Measurements from ENCODE around the gene TCF19.

The TCF19 gene

DNA sequence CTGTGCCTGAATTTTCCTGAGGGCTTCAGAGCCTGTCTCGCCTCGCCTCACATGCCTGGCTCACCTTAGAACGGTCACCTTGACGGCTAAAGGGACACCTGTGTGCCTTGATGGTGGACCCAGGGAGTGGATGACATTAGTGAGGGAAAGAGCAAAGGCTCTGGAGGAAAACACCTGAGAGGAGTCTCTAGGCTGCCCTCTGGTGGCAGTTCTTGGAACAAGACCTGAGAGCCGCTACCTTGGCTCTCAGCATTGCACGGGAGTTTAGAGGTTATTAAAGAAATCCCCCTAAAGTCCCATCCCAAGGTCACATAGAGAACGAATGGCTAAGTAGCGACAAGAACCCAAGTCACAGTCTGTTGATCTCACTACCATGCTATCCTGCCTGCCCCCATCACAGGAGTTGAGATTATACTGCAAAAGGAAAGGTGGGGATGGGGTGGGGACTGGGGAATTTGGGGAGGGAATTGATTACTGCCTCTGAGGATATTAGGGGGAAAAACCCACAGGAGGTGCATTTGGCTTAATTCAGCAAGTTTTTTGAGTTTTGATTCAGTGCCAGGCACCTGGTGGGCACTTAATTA, 30.2 kb upstream of the TCF19 start:
- DNase-seq (ENCODE audit: low spot score), result no peak

DNA sequence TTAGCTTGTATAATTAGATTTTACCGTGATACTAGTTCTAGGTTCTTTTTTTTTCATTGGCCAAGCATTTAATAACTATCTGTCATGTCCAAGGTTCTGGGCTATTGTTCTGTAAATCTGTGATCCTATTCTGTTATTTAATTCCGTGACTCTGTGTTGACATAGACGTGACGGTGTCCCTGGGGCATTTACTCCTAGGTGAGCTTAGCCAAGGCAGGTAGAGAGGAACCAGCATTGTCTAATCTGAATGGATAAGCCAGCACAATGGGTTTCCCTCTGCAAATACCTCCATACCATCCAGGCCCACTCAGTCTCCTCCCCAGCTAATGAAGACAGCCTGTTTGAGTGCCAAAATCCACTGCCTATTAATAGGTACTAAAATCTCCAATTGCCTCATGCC, 29.3 kb upstream of the TCF19 start:
- no peak for DNase-seq (ENCODE audit: low spot score)

DNA sequence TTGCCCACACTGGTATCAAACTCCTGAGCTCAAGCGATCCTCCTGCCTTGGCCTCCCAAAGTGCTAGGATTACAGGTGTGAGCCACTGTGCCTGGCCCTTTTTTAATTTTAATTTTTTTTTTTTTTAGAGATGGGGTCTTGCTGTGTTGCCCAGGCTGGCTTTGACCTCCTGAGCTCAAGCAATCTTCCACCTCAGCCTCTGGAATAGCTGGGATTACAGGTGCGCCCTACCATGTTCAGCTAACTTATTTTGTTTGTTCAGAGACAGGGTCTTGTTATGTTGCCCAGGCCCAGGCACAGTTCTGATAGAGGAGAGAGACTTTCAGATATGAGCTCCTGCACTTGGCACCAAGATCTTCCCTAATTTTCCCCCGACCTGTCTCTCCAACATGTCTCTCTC, 27.6 kb upstream of the TCF19 start:
- no peak for DNase-seq (ENCODE audit: low spot score)

DNA sequence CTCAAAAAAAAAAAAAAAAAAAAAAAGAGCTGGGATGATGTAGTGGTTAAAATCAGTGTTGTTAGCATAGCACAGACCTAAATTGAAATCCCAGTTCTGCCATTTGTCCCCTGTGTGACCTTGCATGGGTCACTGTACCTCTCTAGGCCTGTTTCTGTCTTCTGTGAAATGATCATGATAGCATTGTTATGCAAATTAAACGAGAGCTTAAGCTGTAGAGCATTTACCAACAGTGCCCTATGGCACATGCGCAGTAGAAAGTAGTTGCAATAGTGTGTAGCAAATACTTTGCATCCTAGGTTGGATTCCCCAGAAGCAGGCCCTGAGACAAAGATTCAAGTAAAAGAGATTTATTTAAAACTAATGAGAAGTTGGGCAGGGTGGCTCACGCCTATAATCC, 26.8 kb upstream of the TCF19 start:
- no peak for DNase-seq (ENCODE audit: low spot score)

DNA sequence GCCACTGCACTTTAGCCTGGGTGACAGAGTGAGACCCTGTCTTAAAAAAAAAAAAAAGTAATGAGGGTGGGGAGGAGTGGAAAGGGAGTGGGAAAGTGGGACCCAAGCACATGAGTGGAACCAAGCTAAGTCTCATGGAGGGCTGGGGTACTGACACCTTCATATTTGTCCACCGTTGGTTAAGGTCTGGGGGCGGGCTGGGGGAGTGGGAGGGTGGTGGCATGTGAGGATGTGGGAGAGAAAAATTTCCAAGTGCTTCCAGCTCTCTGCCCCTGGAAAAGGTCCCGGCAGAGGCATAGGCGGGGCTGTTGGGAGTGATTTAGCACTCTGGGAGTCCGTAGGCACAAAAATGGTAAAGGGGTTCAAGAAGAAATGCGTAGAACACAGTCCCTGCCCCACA, 25.6 kb upstream of the TCF19 start:
- DNase-seq (ENCODE audit: low spot score), result no peak

DNA sequence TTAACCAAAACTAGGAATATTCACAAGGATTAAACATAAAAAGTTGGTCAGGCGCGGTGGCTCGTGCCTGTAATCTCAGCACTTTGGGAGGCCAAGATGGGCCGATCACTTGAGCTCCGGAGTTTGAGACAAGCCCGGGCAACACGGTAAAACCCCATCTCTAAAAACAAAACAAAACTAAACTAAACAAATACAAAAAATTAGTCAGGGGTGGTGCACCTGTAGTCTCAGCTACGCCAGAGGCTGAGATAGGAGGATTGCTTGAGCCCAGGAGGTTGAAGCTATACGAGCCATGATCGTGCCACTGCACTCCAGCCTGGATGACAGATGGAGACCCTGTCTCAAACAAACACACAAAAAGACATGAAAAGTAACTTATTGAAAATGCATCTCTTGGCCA, 22.7 kb upstream of the TCF19 start:
- no peak for DNase-seq (ENCODE audit: low spot score)

DNA sequence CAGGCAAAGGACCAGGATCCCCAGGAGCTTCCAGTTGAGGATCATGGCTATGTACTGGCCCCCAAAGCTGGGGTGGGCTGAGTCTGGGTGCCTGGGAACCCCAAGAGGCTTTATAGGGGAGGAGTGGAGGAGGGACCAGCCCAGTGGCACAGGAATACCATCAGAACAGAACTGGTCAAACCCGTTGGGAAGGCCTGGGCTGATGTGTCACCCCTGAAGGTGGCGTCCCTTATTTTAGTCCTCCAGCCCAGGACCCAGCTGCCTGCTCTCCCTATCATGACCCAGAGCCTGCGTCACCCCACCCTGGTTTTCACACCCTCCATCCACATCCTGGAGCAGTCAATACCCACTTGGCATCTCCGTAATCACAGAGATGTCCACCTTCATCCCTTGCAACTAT, 19.4 kb upstream of the TCF19 start, which contains the start of gene PSORS1C2:
Gene PSORS1C2, minus strand, starts transcription at position 85 of the 400 bp plus-strand sequence. Its CDS starts 40 bp downstream, at position 45.
- no peak for DNase-seq (ENCODE audit: low spot score)

DNA sequence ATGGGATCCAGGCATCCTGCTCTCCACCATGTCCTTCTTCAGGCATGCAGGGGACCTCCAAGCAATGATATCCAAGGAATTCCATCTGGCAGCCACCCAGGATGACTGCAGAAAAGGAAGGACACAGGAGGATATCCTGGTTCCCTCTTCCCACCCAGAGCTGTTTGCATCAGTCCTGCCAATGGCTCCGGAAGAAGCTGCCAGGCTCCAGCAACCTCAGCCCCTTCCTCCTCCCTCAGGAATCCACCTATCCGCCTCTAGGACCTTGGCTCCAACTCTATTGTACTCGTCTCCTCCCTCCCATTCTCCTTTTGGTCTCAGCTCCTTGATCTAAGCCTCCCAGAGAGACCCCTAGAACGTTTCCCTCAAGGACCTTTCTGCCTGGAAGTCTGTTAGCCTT, 18.8 kb upstream of the TCF19 start:
- DNase-seq (ENCODE audit: low spot score), result no peak

DNA sequence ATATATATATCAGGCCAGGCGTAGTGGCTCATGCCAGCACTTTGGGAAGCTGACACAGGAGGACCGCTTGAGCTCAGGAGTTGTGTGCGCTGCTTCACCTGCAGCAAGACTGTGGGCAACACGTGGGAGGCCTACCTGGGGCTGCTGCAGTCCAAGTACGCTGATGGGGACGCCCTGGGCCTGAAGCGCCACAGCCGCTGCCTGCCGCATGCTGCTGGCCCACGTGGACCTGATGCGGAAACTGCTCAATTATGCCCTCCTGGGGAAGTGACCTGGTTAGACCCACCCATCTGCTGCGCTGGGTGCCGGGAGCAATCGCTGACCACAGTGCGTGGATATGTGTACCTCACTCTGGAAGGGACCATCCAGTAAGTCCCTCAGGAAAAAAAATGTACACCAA, 17.7 kb upstream of the TCF19 start:
- DNase-seq (ENCODE audit: low spot score), result no peak

DNA sequence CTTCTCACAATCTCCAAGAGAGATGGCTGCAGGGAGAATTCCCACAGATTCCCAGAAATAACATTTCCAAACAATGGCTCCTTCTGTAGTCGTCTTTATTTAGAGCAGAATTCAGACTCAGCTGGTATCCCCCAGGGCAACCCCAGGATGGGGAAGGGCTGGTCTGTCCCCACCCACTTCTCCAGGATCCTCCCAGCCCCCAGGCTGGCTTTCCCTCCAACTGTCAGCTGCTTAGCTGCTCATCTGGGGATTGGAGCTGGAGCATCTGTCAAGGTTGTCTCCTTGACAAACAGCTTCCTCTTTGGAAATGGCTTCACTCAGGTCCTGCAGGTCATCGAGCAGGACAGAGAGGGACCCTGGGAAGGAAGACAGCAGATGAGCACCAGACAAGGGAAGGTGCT, 16.0 kb upstream of the TCF19 start:
- no peak for DNase-seq (ENCODE audit: low spot score)

DNA sequence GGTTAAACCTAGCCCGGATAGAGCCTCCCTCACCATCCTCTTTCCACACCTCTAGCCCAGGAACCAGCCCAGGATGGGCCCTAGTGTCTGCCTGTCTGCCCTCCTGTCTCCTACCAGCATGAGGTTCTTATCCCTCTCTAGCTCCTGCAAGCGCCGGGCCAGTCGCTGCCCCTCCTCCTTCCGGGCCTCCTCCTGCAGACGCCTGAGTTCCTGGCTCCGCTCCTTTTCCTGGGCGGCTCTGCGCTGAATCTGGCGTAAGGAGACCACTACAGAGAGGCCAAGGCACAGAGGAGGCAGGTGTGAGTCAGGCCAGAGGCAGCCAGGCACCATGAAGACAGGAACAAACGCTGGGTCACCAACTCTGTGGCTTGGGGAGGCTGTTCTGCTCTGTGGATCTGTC, 15.2 kb upstream of the TCF19 start:
- no peak for DNase-seq (ENCODE audit: low spot score)

DNA sequence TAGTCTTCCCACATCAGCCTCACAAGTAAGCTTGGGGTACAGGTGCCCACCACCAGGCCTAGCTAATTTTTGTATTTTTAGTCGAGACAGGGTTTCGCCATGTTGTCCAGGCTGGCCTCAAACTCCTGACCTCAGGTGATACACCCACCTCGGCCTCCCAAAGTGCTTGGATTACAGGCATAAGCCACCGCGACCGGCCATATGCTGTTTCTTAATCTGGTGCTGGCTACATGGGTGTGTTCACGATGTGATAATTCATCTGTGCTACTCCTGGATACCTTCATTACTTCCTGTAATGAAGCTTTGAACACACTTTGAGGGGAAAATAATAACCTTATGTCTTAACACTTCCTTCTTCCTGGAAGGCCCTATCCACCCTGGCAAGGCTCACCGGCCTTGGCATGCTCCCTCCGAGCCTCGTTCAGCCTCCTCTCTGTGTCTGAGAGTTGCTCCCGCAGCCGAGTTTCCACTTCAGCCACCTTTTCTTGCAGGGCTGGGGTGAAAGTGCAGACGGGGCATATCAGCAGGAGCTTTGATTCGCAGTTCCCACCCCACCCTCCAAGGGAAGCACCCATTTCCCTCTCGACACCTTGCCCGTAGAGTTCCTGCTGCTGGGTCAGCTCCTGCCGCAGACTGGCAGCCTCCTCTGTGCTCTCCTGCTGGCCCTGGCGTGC, 14.0 kb upstream of the TCF19 start:
- DNase-seq (ENCODE audit: low spot score), result no peak

DNA sequence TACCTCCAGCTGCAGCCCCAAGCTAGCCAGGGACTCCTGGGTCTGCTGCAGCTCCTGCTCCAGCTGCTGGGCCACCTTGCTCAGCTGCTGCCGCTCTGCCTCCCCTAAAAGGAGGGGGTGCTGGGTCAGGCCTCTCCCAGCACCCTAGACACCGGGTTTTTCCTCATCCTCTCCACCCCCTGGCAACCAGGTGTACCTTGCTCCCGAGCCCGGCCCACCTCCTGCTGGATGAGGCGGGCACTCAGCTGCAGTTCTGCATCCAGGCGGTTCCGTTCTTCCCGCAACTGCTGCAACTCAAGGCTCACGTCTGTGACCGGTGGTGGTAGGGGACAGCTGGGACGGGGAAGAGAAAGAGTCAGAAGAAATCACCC, 13.4 kb upstream of the TCF19 start:
- no peak for DNase-seq (ENCODE audit: low spot score)

DNA sequence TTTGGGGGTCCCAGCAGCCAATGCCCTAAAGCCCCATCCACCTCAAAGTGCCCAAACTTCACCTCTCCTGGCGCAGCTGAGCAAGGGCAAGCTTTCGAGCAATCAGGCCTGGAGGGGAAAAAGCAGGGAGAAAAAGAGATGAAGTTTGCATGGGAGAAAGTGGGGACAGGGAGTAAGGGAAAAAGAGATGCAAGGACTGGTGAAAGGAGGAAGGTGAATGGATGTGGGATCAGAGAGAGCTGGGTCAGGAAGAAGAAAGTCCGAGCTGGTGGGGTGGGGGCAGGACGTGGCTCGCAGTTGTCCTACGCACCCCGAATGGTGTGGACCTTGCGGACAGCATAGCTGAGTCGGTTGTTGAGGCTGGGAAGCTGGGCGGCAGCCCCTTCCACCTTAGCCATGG, 13.0 kb upstream of the TCF19 start:
- no peak for DNase-seq (ENCODE audit: low spot score)

DNA sequence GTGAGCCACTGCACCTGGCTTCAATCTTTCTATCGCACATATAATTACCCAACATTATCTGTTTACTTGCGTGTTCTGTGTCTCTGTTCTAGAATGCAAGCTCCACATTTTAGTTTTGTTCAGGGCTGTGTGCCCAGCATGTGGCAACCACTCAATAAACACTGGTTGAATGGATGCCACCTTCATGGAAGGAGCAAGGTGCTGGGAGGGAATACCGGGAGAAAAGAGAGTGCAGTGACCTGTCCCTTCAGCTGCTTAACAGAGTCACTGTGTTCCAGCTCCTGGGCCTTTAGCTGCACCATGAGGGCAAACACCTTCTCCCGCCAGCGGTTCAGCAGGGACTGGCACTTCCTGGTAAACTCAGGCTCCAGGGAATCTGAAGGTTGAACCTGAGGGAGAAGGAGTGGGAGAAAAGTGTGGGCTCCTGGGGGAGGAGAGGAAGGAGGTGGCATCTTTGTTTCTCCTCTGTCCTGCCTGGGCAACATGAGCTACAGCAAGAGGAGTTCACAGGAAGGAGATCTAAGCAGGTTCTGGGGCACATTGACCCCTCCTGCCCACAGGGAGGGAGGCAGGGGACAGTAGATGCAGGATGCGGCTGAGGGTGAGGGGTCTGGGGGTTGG, 8.5 kb upstream of the TCF19 start:
- no peak for DNase-seq (ENCODE audit: low spot score)

DNA sequence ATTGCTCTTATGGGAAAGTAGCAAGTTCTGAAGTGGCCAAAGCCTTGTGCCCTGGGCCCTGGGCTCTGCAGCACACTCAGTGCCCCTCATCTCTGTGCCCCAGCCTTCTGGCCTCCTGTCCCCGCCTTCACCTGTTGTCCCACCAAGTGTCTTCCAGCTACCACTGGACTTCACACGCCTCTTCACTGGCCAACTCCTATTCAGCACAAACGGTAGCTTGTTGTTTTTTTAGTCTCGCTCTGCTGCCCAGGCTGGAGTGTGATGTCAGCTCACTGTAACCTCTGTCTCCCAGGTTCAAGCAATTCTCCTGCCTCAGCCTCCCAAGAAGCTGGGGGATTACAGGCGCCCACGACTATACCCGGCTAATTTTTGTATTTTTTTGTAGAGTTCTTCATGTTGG, 5.6 kb upstream of the TCF19 start:
- DNase-seq (ENCODE audit: low spot score), result no peak

DNA sequence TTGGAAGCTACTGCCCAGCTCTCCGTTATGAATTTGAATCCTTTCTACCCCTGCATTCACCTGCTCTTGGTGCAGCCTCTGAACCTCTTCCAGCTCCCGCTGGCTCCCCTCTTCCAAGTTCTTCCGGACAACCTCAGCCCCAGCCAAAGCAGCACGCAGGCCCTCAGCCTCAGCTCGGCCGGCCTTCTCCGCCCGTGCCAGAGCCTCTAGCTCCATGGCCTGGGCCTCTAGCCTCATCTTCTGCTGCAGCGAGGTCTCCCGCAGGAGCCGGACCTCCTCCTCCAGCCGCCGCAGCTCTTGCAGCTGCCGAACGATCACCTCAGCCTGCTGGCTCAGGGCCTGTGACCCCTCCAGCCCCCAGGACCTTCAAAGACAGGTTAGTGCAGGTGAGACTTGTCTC, 4.0 kb upstream of the TCF19 start:
- DNase-seq (ENCODE audit: low spot score), result no peak

DNA sequence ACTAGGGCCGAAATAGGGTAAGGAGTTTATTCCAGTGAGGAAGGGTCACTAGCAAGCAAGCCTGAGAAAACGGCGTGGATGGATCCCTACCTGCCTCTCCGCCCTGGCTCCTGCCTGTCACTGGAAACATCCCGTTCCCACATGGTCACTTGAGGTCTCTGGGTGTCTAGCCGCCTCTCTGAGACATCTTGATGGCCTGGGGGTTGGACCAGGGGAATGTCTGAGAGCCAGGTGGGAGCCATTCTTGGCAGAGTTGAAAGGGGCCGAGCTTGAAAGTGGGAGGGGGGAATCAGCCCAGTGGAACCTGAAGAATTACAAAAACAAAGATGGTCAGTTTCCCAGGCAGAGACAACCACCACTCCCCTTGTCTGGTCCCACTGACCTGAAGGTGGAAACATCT, 1.7 kb upstream of the TCF19 start:
- no peak for DNase-seq (ENCODE audit: low spot score)

DNA sequence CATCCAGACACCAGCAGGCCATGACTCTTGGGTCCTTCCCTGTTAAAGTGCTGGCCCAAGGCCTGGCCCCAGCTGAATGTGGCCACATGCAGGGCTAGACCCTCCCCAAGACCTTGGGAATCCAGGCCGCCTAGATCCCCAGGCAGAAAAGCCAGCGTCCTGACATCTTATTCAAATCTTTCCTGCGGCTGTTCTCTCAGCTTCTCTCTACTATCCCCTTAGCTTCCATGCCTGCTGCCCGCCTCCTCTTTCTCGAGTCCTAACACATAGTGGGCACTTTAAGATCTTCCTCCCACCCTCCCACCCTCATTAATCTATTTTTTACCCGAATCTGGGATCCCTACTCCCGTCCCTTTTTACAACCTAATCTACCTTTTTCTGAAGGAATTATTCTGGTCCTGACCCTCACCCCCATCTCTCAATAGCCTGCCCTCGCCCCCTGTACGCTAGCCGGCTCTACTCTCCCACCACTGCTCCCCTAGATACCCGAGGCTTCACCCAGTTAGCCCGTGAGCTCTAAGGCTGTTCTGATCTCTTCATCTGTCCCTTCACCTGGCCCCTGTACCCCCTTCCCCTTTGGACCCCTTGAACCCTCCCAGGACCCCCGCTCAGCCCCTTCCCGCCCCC, 763 bp upstream of the TCF19 start, which contains the start of gene CCHCR1:
Gene CCHCR1, minus strand, starts transcription at position 290 of the 627 bp plus-strand sequence. Its CDS starts 202 bp downstream, at position 88.
- no peak for DNase-seq (ENCODE audit: low spot score)

DNA sequence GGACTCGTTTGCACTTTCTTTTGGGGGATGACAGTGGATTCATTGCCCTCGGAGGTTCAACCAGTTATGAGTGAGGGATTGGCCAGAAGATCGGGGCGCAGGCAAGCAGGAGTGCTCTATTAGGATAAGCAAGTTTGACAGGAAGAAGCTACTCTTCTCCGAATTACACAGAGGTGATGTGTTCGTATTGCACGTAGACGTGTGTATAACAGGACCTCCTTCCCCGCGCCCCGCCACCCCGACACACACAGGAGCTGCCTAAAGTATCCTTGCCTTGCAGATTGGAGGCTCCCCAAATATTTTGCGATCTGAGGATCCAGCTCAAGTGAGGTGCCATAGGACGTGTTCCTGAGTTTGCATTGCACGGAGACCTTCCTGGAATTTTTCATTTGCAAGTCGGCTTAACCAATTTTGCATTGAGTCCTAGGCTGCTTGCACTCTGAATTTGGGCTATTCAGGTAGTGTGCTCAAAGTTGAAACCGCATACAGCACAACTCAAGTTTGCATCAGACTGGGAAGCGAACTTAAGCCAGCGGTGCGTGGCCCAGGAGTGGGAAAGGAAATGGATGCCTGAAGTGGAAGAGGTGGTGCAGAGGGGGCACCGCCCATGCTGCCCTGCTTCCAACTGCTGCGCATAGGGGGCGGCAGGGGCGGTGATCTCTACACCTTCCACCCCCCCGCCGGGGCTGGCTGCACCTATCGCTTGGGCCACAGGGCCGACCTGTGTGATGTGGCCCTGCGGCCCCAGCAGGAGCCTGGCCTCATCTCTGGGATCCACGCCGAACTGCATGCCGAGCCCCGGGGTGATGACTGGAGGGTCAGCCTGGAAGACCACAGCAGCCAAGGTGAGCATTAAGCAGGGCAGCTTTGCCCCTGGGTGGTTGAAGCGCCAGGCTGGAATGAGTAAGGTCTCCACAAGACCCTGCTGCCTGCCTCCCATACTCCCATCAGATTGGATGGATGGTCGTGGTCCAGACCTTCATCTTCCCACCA, 770 bp downstream of the TCF19 start:
- DNase-seq (ENCODE audit: low spot score), result no peak

DNA sequence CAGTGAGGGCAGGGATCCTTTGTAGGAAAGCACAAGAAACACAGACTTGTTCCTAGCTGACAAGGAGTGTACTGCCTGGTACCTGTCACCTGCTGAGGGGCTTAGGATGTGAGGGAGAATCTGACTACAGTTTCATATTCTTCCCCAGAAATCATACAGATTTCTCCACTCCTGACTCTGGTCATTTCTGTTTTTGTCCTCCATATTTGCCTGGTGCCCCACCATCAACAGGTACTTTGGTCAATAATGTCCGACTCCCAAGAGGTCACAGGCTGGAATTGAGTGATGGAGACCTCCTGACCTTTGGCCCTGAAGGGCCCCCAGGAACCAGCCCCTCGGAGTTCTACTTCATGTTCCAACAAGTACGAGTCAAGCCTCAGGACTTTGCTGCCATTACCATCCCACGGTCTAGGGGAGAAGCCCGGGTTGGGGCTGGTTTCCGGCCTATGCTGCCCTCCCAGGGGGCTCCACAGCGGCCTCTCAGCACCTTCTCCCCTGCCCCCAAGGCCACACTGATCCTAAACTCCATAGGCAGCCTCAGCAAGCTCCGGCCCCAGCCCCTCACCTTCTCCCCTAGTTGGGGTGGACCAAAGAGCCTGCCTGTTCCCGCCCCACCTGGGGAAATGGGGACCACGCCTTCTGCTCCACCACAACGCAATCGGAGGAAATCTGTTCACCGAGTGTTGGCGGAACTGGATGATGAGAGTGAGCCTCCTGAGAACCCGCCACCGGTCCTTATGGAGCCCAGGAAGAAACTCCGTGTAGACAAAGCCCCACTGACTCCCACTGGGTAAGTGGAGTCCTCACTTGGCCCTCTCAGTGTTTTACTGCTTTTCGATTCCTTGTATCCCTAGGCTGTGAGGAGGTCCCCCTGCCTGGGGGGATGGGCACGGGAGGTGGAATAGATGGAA, 3.1 kb downstream of the TCF19 start:
- no peak for DNase-seq (ENCODE audit: low spot score)

Data from left forelimb (tissue), 1 donor.